Measurements from ENCODE around the gene TIAM1.

The TIAM1 gene

DNA sequence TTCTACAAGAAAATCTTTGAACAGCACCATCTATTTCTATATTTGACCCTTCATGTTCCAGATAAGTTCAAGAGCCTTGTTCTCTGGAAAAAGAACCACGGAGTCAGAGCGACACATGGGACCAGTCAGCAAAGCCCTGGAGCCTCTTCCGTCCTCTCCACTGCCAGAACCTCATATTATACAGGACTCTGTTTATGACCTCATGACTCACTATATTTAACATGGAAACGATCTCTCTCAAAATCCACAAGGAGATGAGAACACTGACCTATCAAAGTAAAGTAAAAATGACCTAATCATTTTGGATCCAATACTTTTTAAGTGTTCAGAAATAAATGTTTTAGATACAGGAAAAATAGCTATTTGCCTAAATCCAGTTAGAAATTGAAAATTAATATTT, 181.2 kb downstream of the TIAM1 start:
- Histone ChIP-seq H3K4me3 (no peak overlapping the region), H3K27ac (no peak overlapping the region)
- DNase-seq (ENCODE audit: low spot score): no peak
- TF ChIP-seq, protein P1, sequence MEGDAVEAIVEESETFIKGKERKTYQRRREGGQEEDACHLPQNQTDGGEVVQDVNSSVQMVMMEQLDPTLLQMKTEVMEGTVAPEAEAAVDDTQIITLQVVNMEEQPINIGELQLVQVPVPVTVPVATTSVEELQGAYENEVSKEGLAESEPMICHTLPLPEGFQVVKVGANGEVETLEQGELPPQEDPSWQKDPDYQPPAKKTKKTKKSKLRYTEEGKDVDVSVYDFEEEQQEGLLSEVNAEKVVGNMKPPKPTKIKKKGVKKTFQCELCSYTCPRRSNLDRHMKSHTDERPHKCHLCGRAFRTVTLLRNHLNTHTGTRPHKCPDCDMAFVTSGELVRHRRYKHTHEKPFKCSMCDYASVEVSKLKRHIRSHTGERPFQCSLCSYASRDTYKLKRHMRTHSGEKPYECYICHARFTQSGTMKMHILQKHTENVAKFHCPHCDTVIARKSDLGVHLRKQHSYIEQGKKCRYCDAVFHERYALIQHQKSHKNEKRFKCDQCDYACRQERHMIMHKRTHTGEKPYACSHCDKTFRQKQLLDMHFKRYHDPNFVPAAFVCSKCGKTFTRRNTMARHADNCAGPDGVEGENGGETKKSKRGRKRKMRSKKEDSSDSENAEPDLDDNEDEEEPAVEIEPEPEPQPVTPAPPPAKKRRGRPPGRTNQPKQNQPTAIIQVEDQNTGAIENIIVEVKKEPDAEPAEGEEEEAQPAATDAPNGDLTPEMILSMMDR (IDR thresholded peaks at IDR 0.05): no peak

DNA sequence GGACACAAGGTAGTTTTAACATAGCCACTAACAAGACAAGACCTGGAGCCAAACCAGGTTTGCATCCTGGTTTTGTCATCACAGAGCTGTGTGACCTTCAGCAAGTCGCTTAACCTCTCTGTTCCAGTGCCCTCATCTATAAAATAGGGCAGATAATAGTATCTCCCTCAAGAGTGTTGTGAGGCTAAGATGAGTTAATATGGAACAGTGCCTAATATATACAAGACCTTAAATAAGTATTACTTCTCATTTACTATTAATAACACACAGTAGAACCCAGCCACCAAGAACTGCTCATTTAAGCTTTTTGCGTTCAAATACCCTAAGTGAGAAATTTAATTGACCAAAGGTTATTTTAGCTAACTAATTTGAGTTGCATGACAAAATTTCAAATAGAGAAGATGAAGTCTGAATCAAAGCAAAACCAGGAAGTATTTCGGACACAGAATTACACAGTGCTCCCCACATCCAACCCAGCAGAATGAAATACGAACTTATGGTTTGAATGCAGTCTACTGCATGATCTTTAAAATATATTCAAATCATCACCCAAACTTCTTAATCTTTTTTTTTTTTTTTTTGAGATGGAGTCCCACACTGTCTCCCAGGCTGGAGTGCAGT, 181.9 kb downstream of the TIAM1 start:
- no peak overlapping the region for H3K4me3 ChIP-seq
- no peak overlapping the region for H3K27ac ChIP-seq

DNA sequence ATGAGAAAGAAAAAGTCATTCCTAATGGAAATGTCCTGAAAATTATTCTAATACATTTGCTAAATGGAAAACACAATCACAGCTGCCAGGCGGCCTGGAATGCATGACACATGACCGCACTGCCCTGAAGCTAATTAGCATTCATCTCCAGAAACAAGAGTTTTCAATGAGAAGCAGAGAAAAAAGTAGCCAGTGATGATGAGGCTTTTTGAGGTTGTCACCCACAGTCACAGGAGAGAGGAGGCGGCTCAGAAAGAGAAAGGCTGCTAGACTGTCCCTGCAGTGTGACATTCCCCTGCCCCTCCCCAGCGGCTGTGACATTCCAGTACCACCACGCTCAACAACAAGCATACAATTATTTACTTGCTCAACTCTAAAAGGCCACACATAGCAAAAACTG, 182.9 kb downstream of the TIAM1 start:
- no peak for DNase-seq (ENCODE audit: low spot score)
- H3K4me3 ChIP-seq: no peak overlapping the region
- TF ChIP-seq, protein P1 (IDR thresholded peaks at IDR 0.05): no peak
- no peak overlapping the region for H3K27ac ChIP-seq

More for the DNA sequence above, 181.9 kb downstream of the TIAM1 start:
- TF ChIP-seq, protein P1 (IDR thresholded peaks at IDR 0.05): no peak
- no peak for DNase-seq (ENCODE audit: low spot score)

DNA sequence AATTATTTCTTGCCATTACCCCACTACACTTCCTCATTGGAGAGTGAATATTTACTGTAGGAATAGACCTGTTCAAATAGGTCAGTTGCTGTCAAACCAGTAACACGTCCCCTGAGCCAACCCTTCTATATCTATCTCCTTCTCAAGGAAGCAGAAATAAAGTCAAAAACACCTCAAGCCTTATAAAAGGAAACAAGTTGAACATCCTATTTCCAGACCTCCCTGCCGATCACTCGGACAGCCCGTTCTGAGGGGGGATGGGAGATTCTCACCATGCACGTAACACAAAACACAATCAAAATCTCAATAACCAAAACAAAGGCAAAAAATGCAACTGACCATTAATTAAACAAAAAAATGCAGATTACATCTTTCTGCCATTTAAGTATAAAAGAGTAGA, 184.3 kb downstream of the TIAM1 start:
- Histone ChIP-seq H3K4me3 (no peak overlapping the region), H3K27ac (peak overlapping the region in 1 of 2 donors; percentile 15)
- TF ChIP-seq, protein P1 (IDR thresholded peaks at IDR 0.05): no peak
- no peak for DNase-seq (ENCODE audit: low spot score)

DNA sequence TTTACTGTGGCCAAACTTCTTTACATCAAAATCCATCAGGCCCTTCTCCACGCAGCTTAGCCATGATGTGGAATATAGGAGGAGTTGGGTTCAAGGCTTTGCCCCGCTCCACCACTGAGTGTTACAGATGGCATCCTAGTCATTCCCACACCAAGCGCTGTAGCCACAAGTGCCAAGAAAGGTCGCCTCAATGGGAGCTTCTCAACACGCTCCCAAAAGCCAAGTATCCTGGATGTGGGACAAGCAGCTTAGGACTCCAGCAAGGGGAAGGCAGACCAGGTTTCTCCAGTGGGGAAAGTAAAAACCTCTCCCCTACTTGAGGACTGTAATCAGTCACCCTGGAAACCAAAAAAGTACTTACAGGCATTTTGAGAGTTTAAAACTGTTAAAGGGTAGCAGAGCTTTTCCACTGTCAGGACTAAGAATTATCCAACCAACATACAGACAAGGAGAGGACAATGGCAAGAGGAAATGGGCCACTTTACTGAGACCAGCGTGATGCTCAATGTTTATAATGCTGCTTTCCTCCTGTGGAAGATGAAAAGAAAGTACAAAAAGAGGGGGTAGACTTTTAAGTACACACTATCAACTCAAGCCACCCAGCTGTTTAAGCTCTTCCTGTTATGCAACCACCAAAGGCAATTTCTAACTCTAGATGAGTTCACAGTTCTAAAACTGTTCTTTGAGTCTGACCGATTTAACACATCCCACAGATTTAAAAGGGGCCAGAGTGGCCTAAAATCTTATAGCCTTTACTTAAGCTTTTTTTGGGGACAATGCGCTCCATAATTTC, 185.1 kb downstream of the TIAM1 start:
- TF ChIP-seq, protein P1 (IDR thresholded peaks at IDR 0.05): no peak
- Histone ChIP-seq H3K4me3 (no peak overlapping the region), H3K27ac (peak overlapping the region in 1 of 2 donors; percentile 15)
- no peak for DNase-seq (ENCODE audit: low spot score)

DNA sequence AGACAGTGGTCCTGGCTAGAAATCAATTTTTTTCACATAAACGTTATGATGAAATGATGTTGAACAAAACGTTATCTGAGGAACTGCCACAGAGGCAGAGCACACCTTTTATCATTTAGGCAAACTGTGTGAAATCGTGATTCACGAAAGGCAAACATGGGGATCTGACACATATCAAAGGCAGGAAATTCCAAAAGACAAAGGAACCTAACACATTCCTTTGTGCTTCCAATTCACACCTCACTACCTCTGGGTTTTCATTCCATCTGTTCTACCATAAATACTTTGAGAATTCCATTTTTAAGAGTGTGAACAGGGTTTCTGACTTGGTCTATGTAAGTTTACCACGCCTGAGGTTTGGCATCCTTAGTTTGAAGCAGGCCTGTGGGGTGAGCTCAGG, 186.3 kb downstream of the TIAM1 start:
- H3K4me3 ChIP-seq: no peak overlapping the region
- H3K27ac ChIP-seq: no peak overlapping the region
- TF ChIP-seq, protein P1 (IDR thresholded peaks at IDR 0.05): no peak
- no peak for DNase-seq (ENCODE audit: low spot score)

DNA sequence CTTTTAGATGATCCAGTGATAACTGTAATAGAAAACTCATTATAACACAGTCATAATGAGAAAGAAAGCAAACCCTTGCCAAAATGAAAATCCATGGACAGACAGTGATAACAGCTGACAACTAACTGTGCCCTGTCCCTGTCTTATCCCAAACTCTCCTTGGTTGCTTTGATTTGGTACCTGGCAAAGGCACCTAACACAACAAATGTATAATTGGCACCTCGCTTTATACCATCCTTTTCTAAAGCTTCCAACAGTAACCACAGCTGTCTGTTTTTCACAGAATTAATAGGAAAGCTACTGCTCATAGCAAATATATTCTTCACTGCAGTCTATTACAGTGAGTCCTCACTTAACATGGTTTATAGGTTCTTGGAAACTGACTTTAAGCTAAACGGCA, 187.4 kb downstream of the TIAM1 start:
- TF ChIP-seq, protein P1 (IDR thresholded peaks at IDR 0.05): no peak
- no peak overlapping the region for H3K27ac ChIP-seq
- DNase-seq (ENCODE audit: low spot score): no peak
- H3K4me3 ChIP-seq: no peak overlapping the region
